Sigmoid colon (tissue), 4 donors: ENCODE results near the gene RAB23.

Source experiments
- CTCF ChIP-seq, 4 experiments: fragments of 450-650 bp in 3 of 4; fragments of 200-600 bp in 1 of 4; IDR thresholded peaks; one replicate each; pipeline ENCODE4 v1.5.1; 2016 to 2019; ENCODE audit warnings: antibody characterized with exemption in 4 of 4, mild to moderate bottlenecking in 3 of 4, moderate library complexity in 2 of 4
- POLR2AphosphoS5 ChIP-seq, 4 donors: sonication (generic); formaldehyde crosslinking; IDR thresholded peaks; one replicate each; pipeline ENCODE4 v1.6.1; 2017; ENCODE audit warnings: antibody characterized with exemption in 4 of 4

GRCh38 chr6:57174511-57174907, 47.6 kb downstream of the RAB23 start:
- no peak for TF ChIP-seq POLR2AphosphoS5 (IDR thresholded peaks at IDR 0.05)
- no peak for TF ChIP-seq CTCF (IDR thresholded peaks at IDR 0.05)
